Gastroesophageal sphincter (tissue), 4 donors: ENCODE results near the gene RNF150. TPM values are rescaled to one million over a fixed set of nuclear protein-coding genes. Genes with fewer than 3 reads are reported as not detected.

Experiments used
- ATAC-seq: fragments of 150-250 bp; one replicate; pipeline ENCODE4 v1.9.1; 2016; ENCODE audit warnings: mild to moderate bottlenecking, moderate library complexity
- H3K27ac ChIP-seq, 4 donors: fragments of 200-600 bp; sonication (generic) in 3 of 4; 1 replicate in 3 of 4; 2 replicates in 1 of 4; pipeline ENCODE4 v1.5.1; 2016 to 2019
- H3K27me3 ChIP-seq: fragments of 200-600 bp; sonication (generic); one replicate; pipeline ENCODE4 v1.5.1; 2019
- H3K36me3 ChIP-seq, 2 donors: fragments of 200-600 bp; sonication (generic); one replicate each; pipeline ENCODE4 v1.5.1; 2019; ENCODE audit warnings: control low read depth in 1 of 2
- H3K4me1 ChIP-seq, 3 donors: fragments of 200-600 bp; sonication (generic); 1 replicate in 2 of 3; 2 replicates in 1 of 3; pipeline ENCODE4 v1.5.1; 2016 to 2019; ENCODE audit warnings: control low read depth in 2 of 3
- H3K4me3 ChIP-seq, 2 donors: fragments of 200-600 bp; sonication (generic); one replicate each; pipeline ENCODE4 v1.5.1; 2019; ENCODE audit warnings: mild to moderate bottlenecking in 1 of 2, moderate library complexity in 1 of 2
- H3K9me3 ChIP-seq, 3 donors: fragments of 200-600 bp; sonication (generic); one replicate each; pipeline ENCODE4 v1.5.1; 2017 to 2019; ENCODE audit warnings: control low read depth in 2 of 3
- EP300 ChIP-seq: sonication (generic); formaldehyde crosslinking; IDR thresholded peaks from one replicate; pipeline ENCODE4 v1.6.1; 2017; ENCODE audit warnings: antibody characterized with exemption, mild to moderate bottlenecking
- POLR2A ChIP-seq, 2 donors: fragments of 450-650 bp; IDR thresholded peaks; one replicate each; pipeline ENCODE4 v1.6.1; 2017; ENCODE audit warnings: antibody characterized with exemption in 2 of 2, mild to moderate bottlenecking in 2 of 2, moderate library complexity in 1 of 2
- POLR2AphosphoS5 ChIP-seq: sonication (generic); formaldehyde crosslinking; IDR thresholded peaks from one replicate; pipeline ENCODE4 v1.6.1; 2017; ENCODE audit warnings: antibody characterized with exemption
- WGBS, 2 donors: methylation state at CpG; one replicate each; pipeline ENCODE4 v1.1.5; 2018; ENCODE audit warnings: low coverage in 1 of 2; 5-methylcytosine and 5-hydroxymethylcytosine counted together
- total RNA-seq, 4 donors: library from RNA; depleted of rRNA; stranded (reverse); fragments of >200 nt; gene quantifications; one replicate each; pipeline ENCODE4 v1.1.0, GENCODE V29; 2016
- TF ChIP-seq, protein P1 (sequence below), 4 experiments: fragments of 200-600 bp in 2 of 4; fragments of 450-650 bp in 2 of 4; sonication (generic) in 1 of 4; IDR thresholded peaks; one replicate each; pipeline ENCODE4 v1.5.1; 2017 to 2019; ENCODE audit warnings: antibody characterized with exemption in 4 of 4, mild to moderate bottlenecking in 2 of 4, moderate library complexity in 2 of 4

Gene RNF150
- total RNA-seq, 4 donors from 2014 or later: 36.5 to 70.5 (median 59.9) TPM

GRCh38 chr4:141036786-141037185, 96.5 kb downstream of the RNF150 start:
- peaks cover 0 to 34% (median 14%) of the 10 kb centered on the region in 3 donors for H3K4me1 ChIP-seq
- no peak for TF ChIP-seq POLR2AphosphoS5
- TF ChIP-seq, protein P1, sequence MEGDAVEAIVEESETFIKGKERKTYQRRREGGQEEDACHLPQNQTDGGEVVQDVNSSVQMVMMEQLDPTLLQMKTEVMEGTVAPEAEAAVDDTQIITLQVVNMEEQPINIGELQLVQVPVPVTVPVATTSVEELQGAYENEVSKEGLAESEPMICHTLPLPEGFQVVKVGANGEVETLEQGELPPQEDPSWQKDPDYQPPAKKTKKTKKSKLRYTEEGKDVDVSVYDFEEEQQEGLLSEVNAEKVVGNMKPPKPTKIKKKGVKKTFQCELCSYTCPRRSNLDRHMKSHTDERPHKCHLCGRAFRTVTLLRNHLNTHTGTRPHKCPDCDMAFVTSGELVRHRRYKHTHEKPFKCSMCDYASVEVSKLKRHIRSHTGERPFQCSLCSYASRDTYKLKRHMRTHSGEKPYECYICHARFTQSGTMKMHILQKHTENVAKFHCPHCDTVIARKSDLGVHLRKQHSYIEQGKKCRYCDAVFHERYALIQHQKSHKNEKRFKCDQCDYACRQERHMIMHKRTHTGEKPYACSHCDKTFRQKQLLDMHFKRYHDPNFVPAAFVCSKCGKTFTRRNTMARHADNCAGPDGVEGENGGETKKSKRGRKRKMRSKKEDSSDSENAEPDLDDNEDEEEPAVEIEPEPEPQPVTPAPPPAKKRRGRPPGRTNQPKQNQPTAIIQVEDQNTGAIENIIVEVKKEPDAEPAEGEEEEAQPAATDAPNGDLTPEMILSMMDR (IDR thresholded peaks at IDR 0.05): no peak
- no peak for TF ChIP-seq EP300
- TF ChIP-seq POLR2A (IDR thresholded peaks at IDR 0.05): no peak
- peaks cover 0 to 5% (median 0%) of the 10 kb centered on the region in 3 donors for H3K9me3 ChIP-seq
- no peak for ATAC-seq
- H3K27ac ChIP-seq: peak overlapping the region in 3 of 4 donors; percentile 9 to 30 (median 29)
- 18 to 37% methylated on average over 2 of the region's 2 CpGs for WGBS, 2 donors
- no peaks in the 10 kb centered on the region for H3K27me3 ChIP-seq
- no peaks in the 10 kb centered on the region for H3K36me3 ChIP-seq
- no peak overlapping the region for H3K4me3 ChIP-seq

DNA sequence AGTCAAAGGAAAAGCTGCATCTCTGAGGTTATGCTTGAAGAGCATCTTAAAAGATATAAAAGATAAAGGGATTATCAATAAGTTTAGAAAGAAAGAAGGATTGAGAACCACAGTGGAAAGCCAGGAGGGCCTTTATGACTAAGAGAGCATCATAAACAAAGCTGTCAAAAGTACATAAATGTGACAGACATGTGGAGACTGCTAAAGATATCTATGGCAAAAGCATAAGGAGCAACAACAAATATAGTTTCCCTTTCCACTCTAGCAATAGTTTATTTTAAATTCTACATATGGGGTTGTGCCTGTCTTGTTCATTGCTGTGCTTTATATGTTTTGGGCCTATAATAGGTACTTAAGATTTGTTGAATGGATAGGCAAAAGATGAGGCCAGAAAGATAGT, 97.3 kb downstream of the RNF150 start:
- ATAC-seq: no peak
- H3K9me3 ChIP-seq: peaks cover 0 to 5% (median 0%) of the 10 kb centered on the region in 3 donors
- peak overlapping the region in 1 of 4 donors; percentile 40 for H3K27ac ChIP-seq
- TF ChIP-seq POLR2AphosphoS5: no peak
- TF ChIP-seq POLR2A (IDR thresholded peaks at IDR 0.05): no peak
- TF ChIP-seq, protein P1 (IDR thresholded peaks at IDR 0.05): no peak
- TF ChIP-seq EP300: no peak
- H3K4me3 ChIP-seq: no peak overlapping the region
- no peaks in the 10 kb centered on the region for H3K27me3 ChIP-seq
- no peaks in the 10 kb centered on the region for H3K36me3 ChIP-seq
- H3K4me1 ChIP-seq: peaks cover 0 to 27% (median 10%) of the 10 kb centered on the region in 3 donors

DNA sequence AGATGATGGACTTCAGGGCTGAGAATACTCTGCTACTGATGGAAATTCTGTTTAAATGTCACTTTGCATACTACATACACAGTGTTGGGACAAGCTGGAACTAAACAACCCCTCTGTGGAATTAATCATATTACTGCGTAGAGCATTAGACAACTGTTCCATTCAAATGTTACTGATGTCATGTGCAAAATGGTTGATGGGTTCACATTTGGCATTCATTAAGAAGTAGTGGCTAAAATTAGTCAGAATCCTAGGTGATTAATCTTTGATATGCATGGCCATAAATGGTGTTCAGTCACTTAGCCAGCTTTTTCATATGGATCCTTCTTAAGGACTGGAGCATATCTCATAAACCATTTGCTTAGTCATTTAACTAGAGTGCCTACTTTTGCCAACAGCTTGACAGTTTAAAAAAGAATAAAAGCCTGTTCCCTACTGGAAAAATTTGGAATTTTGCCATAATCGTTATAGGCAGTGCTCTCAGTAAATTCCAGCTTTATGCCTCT, 105.2 kb downstream of the RNF150 start:
- Histone ChIP-seq H3K36me3 (no peaks in the 10 kb centered on the region), H3K4me1 (peaks cover 0 to 46% (median 13%) of the 10 kb centered on the region in 3 donors), H3K27me3 (no peaks in the 10 kb centered on the region), H3K27ac (peak overlapping the region; percentile 53 to 72 (median 68)), H3K4me3 (no peak overlapping the region), H3K9me3 (no peaks in the 10 kb centered on the region)
- ATAC-seq: peak; percentile 62
- TF ChIP-seq EP300: no peak
- peak; percentile 86 for TF ChIP-seq POLR2AphosphoS5
- 17 to 25% methylated on average over 2 of the region's 2 CpGs for WGBS, 2 donors

- Histone ChIP-seq H3K4me3 (no peak overlapping the region), H3K4me1 (peaks cover 0 to 49% (median 13%) of the 10 kb centered on the region in 3 donors), H3K9me3 (no peaks in the 10 kb centered on the region), H3K36me3 (no peaks in the 10 kb centered on the region), H3K27ac (peak overlapping the region; percentile 53 to 72 (median 68)), H3K27me3 (no peaks in the 10 kb centered on the region)
- 0 to 30% methylated on average over 1 of the region's 1 CpG for WGBS, 2 donors
- ATAC-seq: peak; percentile 70
- TF ChIP-seq, protein P1 (IDR thresholded peaks at IDR 0.05): no peak
- no peak for TF ChIP-seq EP300
- no peak for TF ChIP-seq POLR2A (IDR thresholded peaks at IDR 0.05)
- TF ChIP-seq POLR2AphosphoS5: peak; percentile 30
Measured at GRCh38 chr4:141027421-141027820, 105.8 kb downstream of the RNF150 start.

DNA sequence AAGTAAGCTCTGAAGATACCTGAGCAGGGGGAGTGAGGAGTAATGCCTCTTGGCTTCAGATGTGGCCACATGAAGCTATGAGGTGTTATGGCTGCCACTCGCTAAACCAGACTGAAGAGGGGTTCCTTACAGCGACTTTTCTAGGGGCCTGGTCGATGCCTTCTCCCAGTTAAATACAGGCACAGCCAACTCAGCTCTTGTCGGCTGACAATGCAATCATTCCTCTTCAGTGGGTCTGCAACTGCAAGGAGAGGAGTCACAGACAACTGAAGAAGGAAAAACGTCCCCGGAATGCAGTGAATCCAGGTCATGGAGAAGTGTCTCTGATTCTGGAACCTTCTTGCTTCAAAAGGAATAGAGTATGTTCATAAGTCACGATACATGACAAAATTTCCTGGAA, 106.4 kb downstream of the RNF150 start:
- WGBS, 2 donors: 63 to 80% methylated on average over 4 to 5 of the region's 7 CpGs
- H3K9me3 ChIP-seq: no peaks in the 10 kb centered on the region
- no peak overlapping the region for H3K4me3 ChIP-seq
- H3K36me3 ChIP-seq: no peaks in the 10 kb centered on the region
- no peak for TF ChIP-seq POLR2A (IDR thresholded peaks at IDR 0.05)
- ATAC-seq: no peak
- H3K4me1 ChIP-seq: peaks cover 5 to 54% (median 13%) of the 10 kb centered on the region in 3 donors
- H3K27ac ChIP-seq: peak overlapping the region; percentile 29 to 72 (median 68)
- H3K27me3 ChIP-seq: no peaks in the 10 kb centered on the region

- Histone ChIP-seq H3K36me3 (no peaks in the 10 kb centered on the region), H3K4me1 (peaks cover 26 to 77% (median 26%) of the 10 kb centered on the region in 3 donors), H3K27me3 (no peaks in the 10 kb centered on the region), H3K4me3 (no peak overlapping the region), H3K9me3 (no peaks in the 10 kb centered on the region), H3K27ac (no peak overlapping the region)
- 100% methylated on average over 1 of the region's 1 CpG; no CpG with 5 or more reads in 1 of the 2 donors for WGBS, 2 donors
- TF ChIP-seq, protein P1 (IDR thresholded peaks at IDR 0.05): no peak
- TF ChIP-seq EP300 (no peak), POLR2A (IDR thresholded peaks at IDR 0.05) (no peak), POLR2AphosphoS5 (no peak)
- no peak for ATAC-seq
Measured at GRCh38 chr4:141023051-141023450, 110.2 kb downstream of the RNF150 start.
